HG03520 (cell line): ENCODE results near the gene PRKCE.

Source experiments
- ATAC-seq: cut with Tn5 transposase; IDR thresholded peaks from one replicate; pipeline ENCODE4 v1.9.1; 2021; ENCODE audit warnings: mild to moderate bottlenecking, moderate library complexity; ENCODE audit not compliant: unreplicated experiment

Gene PRKCE

DNA sequence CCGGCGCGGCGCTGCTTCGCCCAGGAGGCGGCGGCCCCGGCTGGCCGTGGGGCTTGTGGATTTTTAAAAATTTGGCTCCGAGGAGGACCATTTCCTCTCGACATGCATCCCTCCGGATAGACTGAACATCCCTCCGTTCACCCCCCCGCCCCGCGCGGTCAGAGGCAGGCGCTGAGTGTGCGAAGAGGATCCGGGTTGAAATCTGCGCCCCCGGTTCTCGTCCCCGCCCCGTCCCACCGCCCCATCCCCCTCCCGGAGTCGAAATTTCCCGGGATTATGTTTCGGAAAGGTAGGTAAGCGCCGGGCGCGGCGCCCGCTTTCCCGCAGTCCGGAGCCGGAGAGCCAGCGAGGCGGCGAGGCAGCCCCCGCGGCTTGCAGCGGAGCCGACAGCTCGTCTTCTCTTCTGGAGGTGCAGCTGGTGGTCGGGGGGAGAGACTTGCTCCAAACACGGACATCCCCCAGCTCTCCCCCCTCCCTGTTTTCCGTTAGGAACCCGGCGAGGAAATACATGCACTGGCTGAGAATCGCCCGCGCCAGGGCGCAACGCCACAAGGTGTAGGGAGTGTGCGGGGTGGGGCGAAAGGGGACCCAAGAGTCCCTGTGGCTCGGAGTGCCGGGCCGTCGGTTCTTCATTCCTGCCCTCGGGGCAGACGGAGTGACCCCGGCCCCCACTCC lies at the start of gene PRKCE:
Gene PRKCE (plus strand): TSS at position 261 of the 675 bp plus-strand sequence.
- peak; percentile 20 for ATAC-seq

DNA sequence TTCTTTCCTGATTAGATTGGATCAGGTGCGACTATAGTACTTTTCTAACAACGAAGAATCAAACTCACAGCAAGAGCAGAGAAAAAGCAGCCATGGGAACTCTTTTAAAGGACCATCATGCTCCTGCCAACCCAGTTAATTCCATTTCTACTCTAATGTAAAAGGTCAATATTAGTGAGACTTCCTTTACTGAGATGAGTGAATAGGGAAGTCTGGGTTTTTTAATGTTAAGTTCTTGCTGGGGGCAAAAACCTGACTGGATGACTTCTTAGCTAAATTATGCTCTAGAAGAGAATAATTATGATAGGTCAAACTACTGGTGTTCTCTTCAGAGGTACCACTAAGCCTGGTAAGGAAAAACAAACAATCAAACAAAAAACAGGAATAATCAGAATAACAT lies 48.9 kb upstream of the PRKCE start:
- ATAC-seq, result no peak

DNA sequence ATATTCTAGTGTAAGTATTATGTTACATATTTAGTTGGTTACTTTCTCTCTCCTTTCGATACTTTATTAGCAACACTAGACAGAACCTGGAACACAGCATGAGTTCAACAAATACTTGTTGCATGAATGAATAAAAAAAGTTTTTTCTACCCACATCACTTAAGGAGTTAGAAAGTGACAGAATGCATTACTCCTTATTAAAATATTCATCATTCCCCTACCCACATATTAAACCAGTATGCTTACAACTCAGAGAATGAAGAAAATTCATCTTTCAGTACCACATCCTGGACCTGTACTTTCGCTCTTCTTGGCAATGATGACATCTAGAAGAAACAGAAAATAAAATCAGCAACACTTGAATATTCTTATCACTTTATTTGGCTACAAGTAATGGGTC lies 46.4 kb upstream of the PRKCE start:
- no peak for ATAC-seq

DNA sequence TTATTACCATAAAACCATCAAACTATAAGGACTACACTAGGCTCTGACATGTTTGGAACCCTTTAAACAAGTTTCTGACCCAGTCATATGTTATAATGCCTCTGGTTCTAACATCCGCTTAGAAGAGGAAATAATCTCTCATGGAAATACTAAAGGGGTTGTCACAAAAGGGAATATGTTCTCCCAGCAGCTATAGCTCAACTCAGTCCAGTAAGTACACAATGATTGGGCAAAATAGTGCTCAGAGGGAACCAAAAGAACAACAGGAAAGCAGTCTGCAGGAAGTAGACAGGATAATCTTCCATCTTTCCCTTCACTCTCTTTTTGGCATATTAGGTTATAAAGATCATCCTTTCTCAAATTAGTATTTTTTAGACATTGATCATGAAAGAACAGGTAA lies 44.7 kb upstream of the PRKCE start:
- no peak for ATAC-seq

DNA sequence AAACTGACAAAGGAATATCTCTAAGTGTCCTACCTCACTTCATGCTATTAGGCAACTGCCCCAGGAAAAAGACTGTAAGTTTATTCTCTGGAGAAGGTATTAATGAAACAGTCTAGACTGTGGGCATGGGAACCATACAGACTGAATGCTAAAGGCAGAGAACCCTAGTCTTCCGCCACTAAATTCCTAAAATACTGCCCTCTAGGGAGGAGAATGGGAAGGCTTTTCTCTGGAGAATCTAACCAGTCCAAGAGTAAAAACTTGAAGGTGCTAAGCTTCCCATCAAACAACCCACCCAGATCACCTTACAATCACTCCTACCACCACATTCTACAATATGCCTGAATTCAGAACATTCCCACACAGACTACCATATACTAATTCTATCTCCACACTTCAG lies 43.8 kb upstream of the PRKCE start:
- ATAC-seq, result no peak

DNA sequence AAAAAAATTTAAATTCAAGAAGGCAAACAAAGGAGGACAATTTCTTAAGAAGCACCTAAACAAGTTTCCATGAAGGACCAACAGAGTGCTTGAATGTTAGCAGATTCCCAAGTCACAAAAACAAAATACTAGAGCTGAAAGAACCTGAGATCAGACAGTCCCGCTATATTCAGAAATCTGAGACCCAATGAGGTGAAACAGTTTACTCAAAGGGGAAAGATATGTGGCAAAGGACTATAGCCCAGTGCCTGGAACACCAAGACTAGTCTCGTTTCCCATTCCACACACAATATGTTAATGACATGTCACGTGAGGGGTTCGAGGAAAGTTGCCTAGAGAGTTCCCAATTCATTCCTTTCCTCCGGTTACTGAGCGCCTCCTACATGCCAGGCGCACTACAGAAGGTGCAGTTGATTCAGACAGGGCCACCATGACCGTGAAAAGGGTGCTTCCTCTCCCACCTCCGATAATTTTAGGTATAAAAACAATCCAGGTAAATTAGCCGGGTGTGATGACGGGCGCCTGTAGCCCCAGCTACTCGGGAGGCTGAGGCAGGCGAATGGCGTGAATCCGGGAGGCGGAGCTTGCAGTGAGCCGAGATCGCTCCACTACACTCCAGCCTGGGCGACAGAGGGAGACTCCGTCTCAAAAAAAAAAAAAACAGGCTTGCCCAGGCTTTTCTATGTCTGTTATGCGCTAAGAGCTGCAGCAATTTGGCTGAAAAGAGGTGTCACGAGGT lies 41.0 kb upstream of the PRKCE start:
- peak; percentile 31 for ATAC-seq

DNA sequence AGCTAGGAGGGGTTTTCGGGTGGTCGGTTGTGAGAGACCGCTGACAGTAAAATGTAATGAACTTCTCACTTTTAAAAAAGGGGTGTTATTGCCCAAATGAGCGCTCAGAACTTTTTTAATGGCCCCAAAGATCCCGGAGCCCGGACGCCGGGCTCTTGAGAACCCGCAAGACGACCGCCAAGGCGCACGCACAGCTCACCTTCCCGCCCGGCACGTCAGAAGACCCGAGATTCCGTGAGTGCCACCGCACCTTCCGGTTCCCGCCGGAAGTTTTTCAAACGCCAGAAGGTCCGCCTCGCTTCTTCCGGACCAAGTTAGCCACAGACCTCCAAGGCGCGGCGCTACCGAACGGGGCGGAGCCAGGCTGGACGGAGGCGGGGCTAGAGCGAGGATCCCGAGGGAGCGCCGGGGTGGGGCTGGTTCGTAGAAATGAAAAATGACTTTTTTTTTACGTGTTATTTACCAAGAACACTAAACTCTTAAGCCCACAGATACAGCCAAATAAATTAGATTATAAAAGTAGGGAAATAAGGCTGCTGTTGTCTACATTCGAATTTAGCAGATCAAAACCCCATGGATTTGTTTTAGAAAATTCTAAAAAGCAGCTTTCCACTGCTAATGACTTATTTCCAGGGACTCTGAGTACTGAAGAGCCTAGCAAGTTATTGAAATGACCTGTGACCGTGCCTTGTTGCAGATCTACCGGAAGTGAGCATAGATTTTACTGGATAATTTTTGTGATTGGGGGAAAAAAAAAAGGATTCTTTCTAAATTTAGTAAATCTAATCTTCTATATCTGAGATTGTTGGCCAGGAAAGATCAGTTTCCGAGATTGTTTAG lies 40.2 kb upstream of the PRKCE start, which contains the start of gene SRBD1:
Gene SRBD1 (minus strand): TSS at position 248 of the 840 bp plus-strand sequence. CDS start 5,826 bp downstream, outside the sequence.
- ATAC-seq, result peak; percentile 90

DNA sequence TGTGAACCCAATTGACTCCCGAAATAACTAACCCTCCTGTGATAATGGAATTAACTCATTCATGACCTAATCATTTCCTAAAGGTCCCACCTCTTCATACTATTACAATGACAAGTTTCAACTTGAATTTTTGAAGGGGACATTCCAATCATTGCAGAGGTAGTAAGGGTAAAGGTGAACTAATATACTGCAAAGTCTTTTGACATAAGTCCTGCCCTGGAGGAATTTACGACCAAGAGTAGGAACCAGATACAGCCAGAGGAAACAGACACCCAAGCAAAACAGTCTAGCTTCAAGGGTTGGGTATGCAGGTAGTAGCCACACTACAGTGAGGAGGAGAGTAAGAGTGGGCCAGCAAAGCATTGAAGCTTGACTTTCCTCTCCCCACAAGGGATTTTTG lies 39.2 kb upstream of the PRKCE start:
- ATAC-seq, result no peak

DNA sequence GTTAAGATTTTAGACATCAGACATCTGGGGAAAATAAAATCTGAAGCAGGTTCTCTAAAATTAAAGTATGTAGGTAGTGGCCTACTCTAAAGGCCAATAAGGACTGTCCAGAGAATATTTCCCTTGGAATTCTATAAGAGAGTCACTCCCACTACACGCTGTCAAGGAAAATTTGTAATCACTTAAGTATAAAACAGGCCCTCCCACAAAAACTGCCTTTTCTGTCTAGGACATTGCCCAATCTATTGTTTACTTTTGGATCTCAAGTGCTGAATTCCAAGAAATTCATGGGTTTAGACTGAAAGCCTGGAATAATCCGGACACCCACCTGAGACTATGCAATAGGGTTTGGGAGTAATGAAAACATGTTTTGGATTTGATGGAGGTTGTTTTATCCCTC lies 38.7 kb upstream of the PRKCE start:
- no peak for ATAC-seq

DNA sequence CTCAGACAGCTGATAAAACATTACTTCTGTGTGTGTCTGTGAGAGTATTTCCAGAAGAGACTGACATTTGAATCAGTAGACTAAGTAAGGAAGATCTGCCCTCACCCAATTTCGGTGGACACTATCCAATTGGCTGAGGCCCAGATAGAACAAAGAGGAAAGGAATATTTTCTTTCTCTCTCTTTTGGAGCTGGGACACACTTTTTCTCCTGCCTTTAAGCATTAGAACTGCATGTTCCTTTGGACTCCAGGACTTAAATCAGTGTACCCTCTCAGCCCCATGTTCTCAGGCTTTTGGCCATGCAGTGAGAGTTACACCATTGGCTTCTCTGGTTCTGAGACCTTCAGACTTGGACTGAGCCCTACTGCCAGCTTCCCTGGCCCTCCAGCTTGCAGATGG lies 37.1 kb upstream of the PRKCE start:
- ATAC-seq, result no peak

DNA sequence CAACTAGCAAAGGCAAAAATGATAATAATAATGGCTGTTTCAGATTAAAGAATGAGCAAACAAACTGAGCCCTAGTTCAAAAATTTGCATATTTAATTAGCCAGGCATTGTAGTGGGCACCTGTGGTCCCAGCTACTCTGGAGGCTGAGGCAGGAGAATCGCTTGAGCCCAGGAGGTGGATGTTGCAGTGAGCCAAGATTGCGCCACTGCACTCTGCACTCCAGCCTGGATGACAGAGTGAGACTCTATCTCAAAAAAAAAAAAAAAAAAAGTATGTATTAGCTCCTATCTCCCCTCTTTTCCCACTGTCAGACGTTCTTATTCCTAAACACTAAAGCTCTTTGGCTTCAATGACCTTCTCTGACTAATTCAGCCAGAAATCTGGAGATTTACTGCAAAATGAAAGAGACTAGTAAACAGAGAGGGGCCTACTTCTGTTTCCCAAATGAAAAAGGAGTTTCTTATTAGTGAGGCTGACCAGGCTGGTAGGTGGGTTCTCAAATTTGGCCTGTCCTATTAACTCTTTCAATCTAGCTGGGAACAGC lies 36.5 kb upstream of the PRKCE start:
- no peak for ATAC-seq

DNA sequence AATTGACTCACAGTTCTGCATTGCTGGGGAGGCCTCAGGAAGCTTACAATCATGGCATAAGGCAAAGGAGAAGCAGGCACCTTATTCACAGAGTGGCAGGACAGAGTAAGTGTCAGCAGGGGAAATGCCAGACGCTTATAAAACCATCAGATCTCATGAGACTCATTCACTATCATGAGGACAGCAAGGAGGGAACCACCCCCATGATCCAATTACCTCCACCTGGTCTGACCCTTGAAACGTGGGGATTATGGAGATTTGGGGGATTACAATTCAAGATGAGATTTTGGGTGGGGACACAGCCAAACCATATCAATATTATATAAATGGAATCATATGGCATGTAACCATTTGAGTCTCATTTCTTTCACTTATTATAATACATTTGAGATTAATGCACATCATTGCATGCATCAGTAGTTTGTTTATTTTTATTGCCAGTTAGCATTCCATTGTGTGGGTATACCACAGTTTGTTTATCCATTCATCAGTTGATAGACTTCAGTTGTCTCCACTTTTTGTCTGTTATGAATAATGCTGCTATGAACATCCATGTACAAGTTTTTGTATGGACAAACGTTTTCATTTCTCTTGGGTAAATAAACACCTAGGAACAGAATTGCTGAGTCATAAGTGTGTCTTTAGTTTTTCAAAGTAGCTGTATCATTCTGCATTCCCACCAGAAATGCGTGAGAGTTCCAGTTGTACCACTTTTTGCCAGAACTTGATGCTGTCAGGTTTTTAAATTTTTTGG lies 34.6 kb upstream of the PRKCE start:
- ATAC-seq, result no peak

DNA sequence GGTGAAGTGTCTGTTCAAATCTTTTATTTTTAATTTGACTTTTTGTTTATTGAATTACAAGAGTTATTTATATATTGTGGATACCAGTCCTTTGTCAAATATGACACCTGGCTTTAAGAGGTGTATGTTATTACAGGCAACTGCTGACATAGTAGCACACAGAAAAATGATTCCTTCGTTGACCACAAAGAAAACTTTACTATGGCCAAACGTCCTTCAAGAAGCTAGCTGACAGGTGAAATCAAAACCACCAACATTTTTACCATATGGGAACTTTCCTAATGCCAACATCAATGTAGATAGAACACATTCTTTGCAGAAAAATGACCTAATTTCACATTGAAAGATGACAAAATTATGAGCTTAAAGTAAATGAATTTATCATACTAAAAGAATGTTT lies 34.0 kb upstream of the PRKCE start:
- ATAC-seq, result no peak

DNA sequence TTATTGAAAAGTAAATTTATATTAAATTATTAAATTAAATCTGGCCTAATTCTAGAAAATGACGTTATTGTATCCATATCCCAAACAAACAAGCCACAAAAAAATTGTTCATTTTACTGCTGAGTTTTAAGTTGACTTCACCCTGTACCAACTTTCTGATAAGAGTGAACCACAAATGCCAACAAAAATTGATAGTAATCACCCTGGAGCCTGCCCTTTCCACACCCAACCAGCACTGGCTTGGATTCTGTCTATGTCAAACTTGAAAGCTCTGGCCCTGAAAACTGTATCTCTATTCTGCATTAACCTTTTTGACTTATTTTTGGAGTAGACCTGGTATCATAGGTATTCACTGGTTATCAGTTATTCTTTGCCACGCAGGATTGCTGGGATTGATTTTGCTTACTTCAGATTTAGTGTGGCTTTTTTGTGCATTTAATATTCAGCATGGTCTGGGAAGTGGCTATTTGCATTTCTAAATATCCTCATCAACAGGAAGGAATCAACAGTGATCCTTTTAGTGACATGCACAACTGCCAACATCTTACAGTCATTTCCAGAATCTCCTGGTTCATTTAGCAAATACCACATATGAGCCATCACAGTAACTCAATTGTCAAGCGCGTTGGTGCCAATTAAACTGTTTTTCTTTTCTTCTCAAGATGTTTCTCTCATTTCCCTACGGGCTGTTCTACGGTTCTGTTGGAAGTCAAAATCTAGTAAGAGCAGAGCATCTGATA lies 29.0 kb upstream of the PRKCE start:
- ATAC-seq, result no peak

DNA sequence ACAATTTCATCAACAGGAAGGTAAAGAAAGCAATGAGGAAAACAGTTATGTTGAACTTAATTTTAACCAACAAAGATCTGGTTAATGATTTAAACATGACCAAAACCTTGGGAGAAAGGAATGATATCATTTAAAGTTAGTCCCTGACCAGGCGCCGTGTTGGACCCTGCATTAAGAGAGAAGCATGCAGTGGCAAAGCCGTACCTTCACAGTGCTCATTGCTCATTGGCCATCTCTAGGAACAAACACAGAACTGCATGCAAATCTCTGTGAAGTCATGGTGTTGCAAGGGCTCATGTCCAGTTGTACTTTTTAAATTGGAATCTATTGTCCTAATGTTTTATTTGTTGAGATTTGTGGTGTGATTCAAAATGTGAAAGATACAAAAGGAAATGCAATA lies 28.4 kb upstream of the PRKCE start:
- ATAC-seq, result no peak

DNA sequence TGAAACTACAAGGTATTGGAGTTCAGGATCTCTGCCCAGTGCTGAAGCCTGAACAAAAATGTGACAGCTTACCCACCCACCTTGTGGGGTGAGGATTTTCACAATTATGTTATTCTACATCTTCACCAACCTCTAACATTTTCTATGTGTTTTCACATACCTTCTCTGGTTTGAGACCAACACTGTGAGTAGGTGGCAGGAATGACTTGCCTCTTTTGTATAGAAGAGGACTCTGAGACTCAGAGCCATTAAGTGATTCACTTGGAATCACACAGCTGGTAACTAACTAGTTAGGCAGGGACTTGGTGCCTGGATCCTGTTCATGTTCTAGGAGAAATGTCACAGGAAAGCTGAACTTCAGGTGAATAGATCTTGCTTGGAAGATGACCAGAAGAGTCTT lies 25.7 kb upstream of the PRKCE start:
- no peak for ATAC-seq

DNA sequence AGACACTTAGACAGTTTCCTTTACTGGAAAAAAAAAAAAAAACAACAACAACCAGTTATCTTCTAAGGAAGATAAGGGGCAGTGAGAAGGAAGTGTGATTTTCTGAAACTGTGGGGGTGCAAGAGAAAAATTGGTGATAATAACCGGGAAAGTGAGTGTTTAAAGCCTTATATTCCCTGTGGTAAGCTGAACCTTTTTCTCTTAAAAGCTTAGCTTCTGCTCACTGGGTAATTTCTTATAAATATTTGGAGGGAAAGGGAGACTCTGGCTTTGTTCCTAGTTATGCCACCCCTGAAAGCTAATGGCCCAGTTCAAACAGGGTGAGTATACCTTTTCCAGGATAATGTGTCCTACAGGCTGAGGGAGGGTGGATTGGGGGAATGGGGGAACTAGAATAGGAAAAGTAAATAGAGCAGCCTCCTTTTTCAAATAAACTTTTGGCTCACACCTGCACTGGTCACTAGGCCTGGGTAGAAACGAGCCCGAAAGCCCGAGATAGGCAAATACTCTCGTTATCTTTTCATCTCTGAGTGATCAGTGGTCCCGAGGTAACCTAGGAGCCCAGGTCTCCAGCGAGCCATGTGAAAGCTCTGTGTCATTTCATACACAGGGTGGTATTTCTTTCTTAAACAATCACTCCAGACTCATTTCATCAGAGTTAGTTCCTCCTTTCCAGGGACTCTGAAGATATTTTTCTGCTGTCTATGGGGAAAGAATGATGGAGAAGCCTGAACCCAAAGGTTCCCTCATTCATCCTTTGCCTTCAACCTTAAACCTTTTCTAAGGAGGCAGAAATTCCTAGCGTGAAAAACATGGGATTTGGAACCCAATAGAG lies 24.9 kb upstream of the PRKCE start:
- no peak for ATAC-seq

DNA sequence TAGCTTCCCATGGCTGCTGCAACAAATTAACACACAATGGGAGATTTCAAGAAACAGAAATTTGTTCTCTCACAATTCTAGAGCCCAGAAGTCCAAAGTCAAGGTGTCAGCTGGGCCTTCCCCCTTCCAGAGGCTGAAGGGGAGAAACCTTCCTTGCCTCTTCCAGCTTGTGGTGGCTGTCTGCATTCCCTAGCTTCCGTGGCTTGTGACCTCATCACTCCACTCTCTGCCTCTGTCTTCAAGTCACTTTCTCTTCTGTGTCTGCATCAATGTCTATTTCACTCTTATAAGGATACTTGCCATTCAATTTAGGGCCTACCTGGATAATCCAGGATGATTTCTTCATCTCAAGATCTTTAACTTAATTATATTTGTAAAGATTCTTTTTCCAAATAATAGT lies 23.6 kb upstream of the PRKCE start:
- ATAC-seq, result no peak

DNA sequence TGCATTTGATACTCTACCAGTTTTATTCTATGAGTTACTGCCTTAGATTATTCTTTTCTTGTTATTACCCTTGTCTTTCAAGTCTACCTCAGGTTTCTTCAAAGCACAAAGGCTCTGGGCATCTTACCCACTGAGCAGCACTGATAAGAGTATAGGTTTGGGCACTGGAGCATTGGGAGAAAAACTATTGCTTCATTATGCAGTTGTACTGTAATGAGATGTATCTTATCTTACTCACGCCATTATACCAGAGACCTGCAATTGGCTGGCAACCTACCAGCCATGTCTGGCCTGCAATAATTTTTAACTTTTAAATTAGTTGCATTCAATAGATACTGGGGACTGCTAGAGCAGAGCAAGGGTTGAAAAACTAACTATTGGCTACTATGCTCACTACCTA lies 21.5 kb upstream of the PRKCE start:
- ATAC-seq, result no peak
